ENCODE measurements around the gene HPN. TPM values are rescaled to one million over a fixed set of nuclear protein-coding genes. Genes with fewer than 3 reads are reported as not detected.

HPN gene
- total RNA-seq, 1 donor from 2014 or later = 2.0 TPM

GRCh38 chr19:35108730-35109129 lies 67.2 kb downstream of the HPN start:
- H3K4me3 ChIP-seq (ENCODE audit: low read depth, low read length) = no peak overlapping the region
- no peak for DNase-seq (ENCODE audit: low read depth)
- no peak for TF ChIP-seq CTCF (conservative IDR thresholded peaks at IDR 0.05; ENCODE audit: low read depth, low read length)

- DNase-seq (ENCODE audit: low read depth) = no peak
- no peak for TF ChIP-seq CTCF (conservative IDR thresholded peaks at IDR 0.05; ENCODE audit: low read depth, low read length)
- no peak overlapping the region for H3K4me3 ChIP-seq (ENCODE audit: low read depth, low read length)
Observed at GRCh38 chr19:35109395-35110112, 68.0 kb downstream of the HPN start.

- DNase-seq (ENCODE audit: low read depth) = no peak
- TF ChIP-seq CTCF (conservative IDR thresholded peaks at IDR 0.05; ENCODE audit: low read depth, low read length) = no peak
- no peak overlapping the region for H3K4me3 ChIP-seq (ENCODE audit: low read depth, low read length)
Observed at GRCh38 chr19:35110974-35111373, 69.5 kb downstream of the HPN start.

GRCh38 chr19:35112995-35113688 lies 71.6 kb downstream of the HPN start:
- no peak for DNase-seq (ENCODE audit: low read depth)
- no peak for TF ChIP-seq CTCF (conservative IDR thresholded peaks at IDR 0.05; ENCODE audit: low read depth, low read length)
- H3K4me3 ChIP-seq (ENCODE audit: low read depth, low read length) = no peak overlapping the region

- H3K4me3 ChIP-seq (ENCODE audit: low read depth, low read length) = no peak overlapping the region
- peak; percentile 97 for TF ChIP-seq CTCF (conservative IDR thresholded peaks at IDR 0.05; ENCODE audit: low read depth, low read length)
- DNase-seq (ENCODE audit: low read depth) = no peak
Observed at GRCh38 chr19:35114353-35115176, 73.0 kb downstream of the HPN start.

- TF ChIP-seq CTCF (conservative IDR thresholded peaks at IDR 0.05; ENCODE audit: low read depth, low read length) = no peak
- DNase-seq (ENCODE audit: low read depth) = no peak
- H3K4me3 ChIP-seq (ENCODE audit: low read depth, low read length) = no peak within 1 kb of the TSS
Observed at GRCh38 chr19:35115177-35115951, 73.8 kb downstream of the HPN start, which contains the start of gene FXYD3. TSS of gene FXYD3 (plus strand) at chr19:35115823. CDS start at chr19:35119377, 3,554 bp downstream.

Measured in epithelial cell of proximal tubule (primary cell).